PFSK-1 (cell line): ENCODE measurements around the gene VPS9D1.

ENCODE experiments used
- POLR2AphosphoS5 ChIP-seq: IDR thresholded peaks from 2 replicates; pipeline ENCODE4 v1.6.1; 2012; ENCODE audit warnings: low read depth, mild to moderate bottlenecking, control low read depth, low read length, moderate library complexity
- REST ChIP-seq, 2 experiments: IDR thresholded peaks; 2 replicates each; pipeline versions ENCODE4 v1.6.1 to v1.8.0; 2011 to 2012; ENCODE audit warnings: low read depth in 2 of 2, low read length in 2 of 2, control low read depth in 1 of 2, inconsistent platforms in 1 of 2, mild to moderate bottlenecking in 1 of 2, moderate library complexity in 1 of 2; ENCODE audit not compliant: insufficient read depth in 1 of 2
- SIN3A ChIP-seq: IDR thresholded peaks from 2 replicates; pipeline ENCODE4 v1.6.1; 2012; ENCODE audit warnings: mild to moderate bottlenecking, low read length, moderate library complexity, borderline replicate concordance; ENCODE audit not compliant: insufficient read depth
- TAF1 ChIP-seq: IDR thresholded peaks from 2 replicates; pipeline ENCODE4 v1.6.1; 2012; ENCODE audit warnings: low read length, control low read depth, borderline replicate concordance; ENCODE audit not compliant: insufficient read depth

- no peak for TF ChIP-seq TAF1
- TF ChIP-seq POLR2AphosphoS5, result no peak
- no peak for TF ChIP-seq SIN3A
- TF ChIP-seq REST (IDR thresholded peaks at IDR 0.05; ENCODE audit: insufficient read depth in 1 of 2, low read depth in 2 of 2, low read length in 2 of 2), result no peak
Observed at GRCh38 chr16:89729293-89729692, 8.6 kb upstream of the VPS9D1 start.
